Tibial nerve (tissue), 4 donors: ENCODE results near the gene FNDC3A.

ENCODE experiments used
- EP300 ChIP-seq, 2 donors: sonication (generic); formaldehyde crosslinking; IDR thresholded peaks; one replicate each; pipeline ENCODE4 v1.6.1; 2017; ENCODE audit warnings: antibody characterized with exemption in 2 of 2, mild to moderate bottlenecking in 1 of 2
- POLR2A ChIP-seq, 2 donors: fragments of 450-650 bp; IDR thresholded peaks; one replicate each; pipeline ENCODE4 v1.6.1; 2017; ENCODE audit warnings: antibody characterized with exemption in 2 of 2, mild to moderate bottlenecking in 2 of 2, moderate library complexity in 2 of 2
- TF ChIP-seq, protein P1 (sequence below), 5 experiments: fragments of 200-600 bp in 3 of 5; fragments of 450-650 bp in 2 of 5; sonication (generic) in 3 of 5; IDR thresholded peaks; one replicate each; pipeline ENCODE4 v1.5.1; 2016 to 2019; ENCODE audit warnings: antibody characterized with exemption in 5 of 5, mild to moderate bottlenecking in 3 of 5, moderate library complexity in 2 of 5

DNA sequence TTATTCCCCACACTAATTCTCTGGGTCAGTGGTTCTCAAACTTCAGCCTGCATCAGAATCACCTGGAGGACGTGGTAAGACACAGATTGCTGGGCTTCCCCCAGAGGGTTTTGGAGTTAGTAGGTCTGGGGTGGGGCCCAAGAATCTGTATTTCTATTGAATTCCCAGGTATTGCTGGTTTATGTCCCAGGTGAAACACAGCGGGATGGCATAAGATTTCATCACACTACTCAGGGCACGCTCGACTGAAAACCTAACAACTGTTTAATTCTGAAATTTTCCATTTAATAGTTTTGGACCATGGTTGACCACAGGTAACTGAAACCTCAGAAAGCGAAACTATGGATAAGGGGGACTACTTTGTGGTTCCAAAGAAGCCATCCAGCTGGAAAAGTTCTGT is 250.9 kb downstream of the FNDC3A start:
- no peak for TF ChIP-seq EP300 (IDR thresholded peaks at IDR 0.05)
- TF ChIP-seq, protein P1, sequence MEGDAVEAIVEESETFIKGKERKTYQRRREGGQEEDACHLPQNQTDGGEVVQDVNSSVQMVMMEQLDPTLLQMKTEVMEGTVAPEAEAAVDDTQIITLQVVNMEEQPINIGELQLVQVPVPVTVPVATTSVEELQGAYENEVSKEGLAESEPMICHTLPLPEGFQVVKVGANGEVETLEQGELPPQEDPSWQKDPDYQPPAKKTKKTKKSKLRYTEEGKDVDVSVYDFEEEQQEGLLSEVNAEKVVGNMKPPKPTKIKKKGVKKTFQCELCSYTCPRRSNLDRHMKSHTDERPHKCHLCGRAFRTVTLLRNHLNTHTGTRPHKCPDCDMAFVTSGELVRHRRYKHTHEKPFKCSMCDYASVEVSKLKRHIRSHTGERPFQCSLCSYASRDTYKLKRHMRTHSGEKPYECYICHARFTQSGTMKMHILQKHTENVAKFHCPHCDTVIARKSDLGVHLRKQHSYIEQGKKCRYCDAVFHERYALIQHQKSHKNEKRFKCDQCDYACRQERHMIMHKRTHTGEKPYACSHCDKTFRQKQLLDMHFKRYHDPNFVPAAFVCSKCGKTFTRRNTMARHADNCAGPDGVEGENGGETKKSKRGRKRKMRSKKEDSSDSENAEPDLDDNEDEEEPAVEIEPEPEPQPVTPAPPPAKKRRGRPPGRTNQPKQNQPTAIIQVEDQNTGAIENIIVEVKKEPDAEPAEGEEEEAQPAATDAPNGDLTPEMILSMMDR (IDR thresholded peaks at IDR 0.05) = no peak
- no peak for TF ChIP-seq POLR2A (IDR thresholded peaks at IDR 0.05)
